HCT116 (cell line): ENCODE data around the gene TBX4.

Source experiments
- EZH2 ChIP-seq: fragments of 200-600 bp; sonication (generic); IDR thresholded peaks from 2 replicates; pipeline ENCODE4 v1.6.1; 2017; ENCODE audit warnings: antibody characterized with exemption, mixed run types
- FOSL1 ChIP-seq: IDR thresholded peaks from 2 replicates; pipeline ENCODE4 v1.6.1; 2012; ENCODE audit warnings: low read depth
- POLR2A ChIP-seq: IDR thresholded peaks from 2 replicates; pipeline ENCODE4 v1.7.0; 2011; ENCODE audit warnings: borderline replicate concordance; ENCODE audit not compliant: insufficient read depth, insufficient read length; ENCODE audit errors: extremely low read depth
- SIN3A ChIP-seq: IDR thresholded peaks from 2 replicates; pipeline ENCODE4 v1.6.1; 2012; ENCODE audit warnings: low read depth
- ZNF274 ChIP-seq: fragments of 200-500 bp; sonication (Bioruptor generic); IDR thresholded peaks from 2 replicates; pipeline ENCODE4 v1.6.1; 2014; ENCODE audit warnings: mild to moderate bottlenecking, low read depth, low read length, inconsistent platforms
- TF ChIP-seq, protein P1 (sequence below), 3 experiments: fragments of 200-600 bp in 1 of 3; sonication (generic) in 1 of 3; IDR thresholded peaks in 2 of 3; conservative IDR thresholded peaks in 1 of 3; 2 replicates each; pipeline ENCODE4 v1.5.1; 2012 to 2017; ENCODE audit warnings: low read depth in 2 of 3, low read length in 2 of 3, antibody characterized with exemption in 1 of 3, borderline replicate concordance in 1 of 3, control low read depth in 1 of 3, mild to moderate bottlenecking in 1 of 3, mixed read lengths in 1 of 3, mixed run types in 1 of 3, moderate library complexity in 1 of 3; ENCODE audit not compliant: insufficient read depth in 1 of 3
- TF ChIP-seq, protein P2 (sequence below): IDR thresholded peaks from 2 replicates; pipeline ENCODE4 v1.6.1; 2011; ENCODE audit warnings: mild to moderate bottlenecking, low read length, moderate library complexity; ENCODE audit not compliant: insufficient replicate concordance; ENCODE audit errors: extremely low read depth

DNA sequence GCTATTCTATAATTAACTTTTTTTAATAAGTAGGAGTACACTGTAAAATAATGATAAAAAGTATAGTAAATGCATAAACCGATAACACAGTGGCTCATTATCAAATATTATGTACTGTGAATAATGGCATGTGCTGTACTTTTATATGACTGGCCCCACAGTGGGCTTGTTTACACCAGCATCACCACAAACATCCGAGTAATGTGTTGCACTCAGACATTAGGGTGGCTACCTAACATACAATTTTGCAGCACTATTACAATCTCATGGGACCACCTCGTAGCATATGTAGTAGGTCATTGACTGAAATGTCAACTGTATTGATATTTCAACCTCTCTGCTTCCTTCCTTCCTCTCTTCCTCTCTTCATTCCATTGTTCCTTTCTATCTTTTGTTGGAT, 51.7 kb downstream of the TBX4 start:
- no peak for TF ChIP-seq POLR2A
- TF ChIP-seq FOSL1 = no peak
- TF ChIP-seq EZH2 = no peak
- TF ChIP-seq, protein P1, sequence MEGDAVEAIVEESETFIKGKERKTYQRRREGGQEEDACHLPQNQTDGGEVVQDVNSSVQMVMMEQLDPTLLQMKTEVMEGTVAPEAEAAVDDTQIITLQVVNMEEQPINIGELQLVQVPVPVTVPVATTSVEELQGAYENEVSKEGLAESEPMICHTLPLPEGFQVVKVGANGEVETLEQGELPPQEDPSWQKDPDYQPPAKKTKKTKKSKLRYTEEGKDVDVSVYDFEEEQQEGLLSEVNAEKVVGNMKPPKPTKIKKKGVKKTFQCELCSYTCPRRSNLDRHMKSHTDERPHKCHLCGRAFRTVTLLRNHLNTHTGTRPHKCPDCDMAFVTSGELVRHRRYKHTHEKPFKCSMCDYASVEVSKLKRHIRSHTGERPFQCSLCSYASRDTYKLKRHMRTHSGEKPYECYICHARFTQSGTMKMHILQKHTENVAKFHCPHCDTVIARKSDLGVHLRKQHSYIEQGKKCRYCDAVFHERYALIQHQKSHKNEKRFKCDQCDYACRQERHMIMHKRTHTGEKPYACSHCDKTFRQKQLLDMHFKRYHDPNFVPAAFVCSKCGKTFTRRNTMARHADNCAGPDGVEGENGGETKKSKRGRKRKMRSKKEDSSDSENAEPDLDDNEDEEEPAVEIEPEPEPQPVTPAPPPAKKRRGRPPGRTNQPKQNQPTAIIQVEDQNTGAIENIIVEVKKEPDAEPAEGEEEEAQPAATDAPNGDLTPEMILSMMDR (IDR thresholded peaks at IDR 0.05 in 2 of 3, conservative IDR thresholded peaks at IDR 0.05 in 1 of 3; ENCODE audit: borderline replicate concordance in 1 of 3, insufficient read depth in 1 of 3, low read depth in 2 of 3, low read length in 2 of 3) = no peak
- no peak for TF ChIP-seq SIN3A
- no peak for TF ChIP-seq ZNF274
- TF ChIP-seq, protein P2, sequence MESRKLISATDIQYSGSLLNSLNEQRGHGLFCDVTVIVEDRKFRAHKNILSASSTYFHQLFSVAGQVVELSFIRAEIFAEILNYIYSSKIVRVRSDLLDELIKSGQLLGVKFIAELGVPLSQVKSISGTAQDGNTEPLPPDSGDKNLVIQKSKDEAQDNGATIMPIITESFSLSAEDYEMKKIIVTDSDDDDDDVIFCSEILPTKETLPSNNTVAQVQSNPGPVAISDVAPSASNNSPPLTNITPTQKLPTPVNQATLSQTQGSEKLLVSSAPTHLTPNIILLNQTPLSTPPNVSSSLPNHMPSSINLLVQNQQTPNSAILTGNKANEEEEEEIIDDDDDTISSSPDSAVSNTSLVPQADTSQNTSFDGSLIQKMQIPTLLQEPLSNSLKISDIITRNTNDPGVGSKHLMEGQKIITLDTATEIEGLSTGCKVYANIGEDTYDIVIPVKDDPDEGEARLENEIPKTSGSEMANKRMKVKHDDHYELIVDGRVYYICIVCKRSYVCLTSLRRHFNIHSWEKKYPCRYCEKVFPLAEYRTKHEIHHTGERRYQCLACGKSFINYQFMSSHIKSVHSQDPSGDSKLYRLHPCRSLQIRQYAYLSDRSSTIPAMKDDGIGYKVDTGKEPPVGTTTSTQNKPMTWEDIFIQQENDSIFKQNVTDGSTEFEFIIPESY = no peak
